ENCODE data around the gene NPDC1. TPM values are rescaled to one million over a fixed set of nuclear protein-coding genes. Genes with fewer than 3 reads are reported as not detected.
"Not testable (repeated sequence)": the region's sequence is repeated elsewhere in the genome, so short reads cannot be mapped to it uniquely, and the experiment has no call there.

The NPDC1 gene
- polyA plus RNA-seq, 3 donors, result 0.51 to 2.7 TPM; not detected in 1

DNA sequence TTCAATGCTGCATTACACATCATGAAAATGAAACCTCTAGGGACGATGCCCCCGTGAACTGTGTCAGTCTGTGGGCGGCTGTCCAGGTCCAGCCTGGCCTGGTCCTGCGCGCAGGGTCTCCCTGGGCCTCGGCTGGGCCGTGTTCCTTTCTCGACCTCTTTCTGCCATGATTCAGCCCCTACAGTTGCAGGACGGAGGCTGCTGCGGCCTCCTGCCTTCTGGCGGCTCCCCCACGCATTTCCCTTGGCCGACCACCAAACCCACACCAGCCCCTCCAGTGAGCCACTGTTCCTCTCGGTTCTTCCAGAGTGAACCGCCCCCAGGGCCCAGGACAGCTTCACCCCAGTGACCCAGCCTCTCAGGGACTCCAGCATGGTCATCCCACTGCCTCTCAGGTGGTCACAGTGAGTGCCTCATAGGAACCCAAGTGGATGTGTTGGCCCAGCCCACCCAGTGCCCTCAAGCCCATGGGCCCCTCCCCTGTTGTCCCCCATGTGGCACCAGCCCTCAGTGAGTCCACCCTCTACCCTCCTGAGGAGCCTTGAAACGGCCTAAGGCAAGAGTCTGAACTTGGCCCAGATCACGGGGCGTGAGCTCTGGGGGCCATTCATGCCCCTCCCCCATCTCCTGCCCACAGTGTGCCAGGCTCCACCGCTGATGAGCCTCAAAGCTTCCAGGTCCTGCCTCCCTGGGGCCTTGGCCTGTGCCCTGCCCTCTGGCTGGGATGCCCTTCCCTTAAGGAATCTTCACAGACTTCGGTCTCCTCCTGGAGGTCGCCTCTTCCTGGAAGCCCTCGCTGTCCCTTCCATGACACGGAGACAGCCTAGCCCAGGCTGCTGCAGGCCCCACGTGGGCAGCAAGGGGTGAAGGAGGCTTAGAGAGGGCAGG, 39.6 kb downstream of the NPDC1 start:
- Histone ChIP-seq H4K20me1 (ENCODE audit: insufficient read depth, low read length) (no peaks in the 10 kb centered on the region), H3K36me3 (replicated peaks in 1 of 2; ENCODE audit: control insufficient read depth in 1 of 2, insufficient read depth in 2 of 2, low read length in 2 of 2) (no peaks in the 10 kb centered on the region), H3K4me2 (replicated peaks; ENCODE audit: extremely low read depth, low read length, poor library complexity, severe bottlenecking) (no peak overlapping the region), H3K27ac (ENCODE audit: low read depth in 1 of 2, low read length in 2 of 2) (no peak overlapping the region), H3K79me2 (ENCODE audit: insufficient read depth, low read length) (no peaks in the 10 kb centered on the region), H3K4me1 (ENCODE audit: control insufficient read depth in 1 of 2, insufficient read depth in 2 of 2, low read length in 2 of 2) (peaks cover 8 to 9% of the 10 kb centered on the region in 2 donors), H2AFZ (ENCODE audit: insufficient read depth, low read depth, low read length, poor library complexity, severe bottlenecking) (no peak overlapping the region), H3K9ac (ENCODE audit: insufficient read depth, low read length, poor library complexity, severe bottlenecking) (no peak overlapping the region), H3K4me3 (replicated peaks in 1 of 3; ENCODE audit: low read depth in 2 of 3, low read length in 3 of 3) (no peak overlapping the region), H3K27me3 (ENCODE audit: control insufficient read depth in 2 of 2, insufficient read depth in 2 of 2, low read length in 2 of 2) (no peaks in the 10 kb centered on the region), H3K9me3 (replicated peaks in 1 of 2; ENCODE audit: control insufficient read depth in 1 of 2, insufficient read depth in 1 of 2, low read length in 2 of 2) (peaks cover 0 to 10% of the 10 kb centered on the region in 2 donors)
- H3K4me3 Mint-ChIP-seq, result no peak overlapping the region
- peaks cover 4 to 8% (median 5%) of the 10 kb centered on the region in 3 donors for H3K27me3 Mint-ChIP-seq (ENCODE audit: low read depth in 3 of 3)
- peak overlapping the region in 1 of 7 donors; percentile 38 for H3K27ac Mint-ChIP-seq
- peaks cover 2 to 7% of the 10 kb centered on the region in 2 donors for H3K36me3 Mint-ChIP-seq
- peaks cover 4 to 16% (median 7%) of the 10 kb centered on the region in 7 donors for H3K9me3 Mint-ChIP-seq
- 36% methylated on average over 21 of the region's 24 CpGs for WGBS (ENCODE audit: insufficient coverage)
- TF ChIP-seq, protein P1, sequence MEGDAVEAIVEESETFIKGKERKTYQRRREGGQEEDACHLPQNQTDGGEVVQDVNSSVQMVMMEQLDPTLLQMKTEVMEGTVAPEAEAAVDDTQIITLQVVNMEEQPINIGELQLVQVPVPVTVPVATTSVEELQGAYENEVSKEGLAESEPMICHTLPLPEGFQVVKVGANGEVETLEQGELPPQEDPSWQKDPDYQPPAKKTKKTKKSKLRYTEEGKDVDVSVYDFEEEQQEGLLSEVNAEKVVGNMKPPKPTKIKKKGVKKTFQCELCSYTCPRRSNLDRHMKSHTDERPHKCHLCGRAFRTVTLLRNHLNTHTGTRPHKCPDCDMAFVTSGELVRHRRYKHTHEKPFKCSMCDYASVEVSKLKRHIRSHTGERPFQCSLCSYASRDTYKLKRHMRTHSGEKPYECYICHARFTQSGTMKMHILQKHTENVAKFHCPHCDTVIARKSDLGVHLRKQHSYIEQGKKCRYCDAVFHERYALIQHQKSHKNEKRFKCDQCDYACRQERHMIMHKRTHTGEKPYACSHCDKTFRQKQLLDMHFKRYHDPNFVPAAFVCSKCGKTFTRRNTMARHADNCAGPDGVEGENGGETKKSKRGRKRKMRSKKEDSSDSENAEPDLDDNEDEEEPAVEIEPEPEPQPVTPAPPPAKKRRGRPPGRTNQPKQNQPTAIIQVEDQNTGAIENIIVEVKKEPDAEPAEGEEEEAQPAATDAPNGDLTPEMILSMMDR (IDR thresholded peaks at IDR 0.05), result no peak
- intact Hi-C loops (cut with micrococcal nuclease), result no loop called here
- DNase-seq, result no peak
- H3K4me1 Mint-ChIP-seq, result peaks cover 10% of the 10 kb centered on the region

DNA sequence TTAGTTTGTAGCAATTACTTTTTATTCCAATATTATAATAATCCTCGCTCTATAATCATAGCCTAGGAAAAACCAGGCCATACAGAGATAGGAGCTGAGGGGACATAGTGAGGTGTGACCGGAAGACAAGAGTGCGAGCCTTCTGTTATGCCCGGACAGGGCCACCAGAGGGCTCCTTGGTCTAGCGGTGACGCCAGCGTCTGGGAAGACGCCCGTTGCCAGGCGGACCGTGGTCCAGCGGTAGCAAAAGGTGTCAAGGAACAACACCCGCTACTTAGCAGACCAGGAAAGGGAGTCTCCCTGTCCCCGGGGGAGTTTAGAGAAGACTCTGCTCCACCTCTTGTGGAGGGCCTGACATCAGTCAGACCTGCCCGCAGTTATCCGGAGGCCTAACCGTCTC, 41.7 kb downstream of the NPDC1 start:
- WGBS (ENCODE audit: insufficient coverage), result 21% methylated on average over 9 of the region's 17 CpGs
- Mint-ChIP-seq H3K4me1 (peaks cover 30% of the 10 kb centered on the region), H3K9me3 (peaks cover 4 to 16% (median 7%) of the 10 kb centered on the region in 7 donors)
- DNase-seq; H3K4me3 ChIP-seq (replicated peaks in 1 of 3; ENCODE audit: low read depth in 2 of 3, low read length in 3 of 3); H3K27ac Mint-ChIP-seq; H3K4me2 ChIP-seq (replicated peaks; ENCODE audit: extremely low read depth, low read length, poor library complexity, severe bottlenecking); H3K79me2 ChIP-seq (ENCODE audit: insufficient read depth, low read length); H3K36me3 Mint-ChIP-seq; H2AFZ ChIP-seq (ENCODE audit: insufficient read depth, low read depth, low read length, poor library complexity, severe bottlenecking); H3K9me3 ChIP-seq (replicated peaks in 1 of 2; ENCODE audit: control insufficient read depth in 1 of 2, insufficient read depth in 1 of 2, low read length in 2 of 2); H3K9ac ChIP-seq (ENCODE audit: insufficient read depth, low read length, poor library complexity, severe bottlenecking); H3K27ac ChIP-seq (ENCODE audit: low read depth in 1 of 2, low read length in 2 of 2); H3K36me3 ChIP-seq (replicated peaks in 1 of 2; ENCODE audit: control insufficient read depth in 1 of 2, insufficient read depth in 2 of 2, low read length in 2 of 2); H3K4me3 Mint-ChIP-seq; intact Hi-C loops (cut with micrococcal nuclease); H4K20me1 ChIP-seq (ENCODE audit: insufficient read depth, low read length); H3K27me3 Mint-ChIP-seq (ENCODE audit: low read depth in 3 of 3); H3K27me3 ChIP-seq (ENCODE audit: control insufficient read depth in 2 of 2, insufficient read depth in 2 of 2, low read length in 2 of 2): not testable (repeated sequence)
- peaks cover 29 to 30% of the 10 kb centered on the region in 2 donors for H3K4me1 ChIP-seq (ENCODE audit: control insufficient read depth in 1 of 2, insufficient read depth in 2 of 2, low read length in 2 of 2)
- TF ChIP-seq, protein P1 (IDR thresholded peaks at IDR 0.05), result peak; percentile 71

Data from CD14-positive monocyte (primary cell).